ENCODE measurements around the gene MYH10. TPM values are rescaled to one million over a fixed set of nuclear protein-coding genes. Genes with fewer than 3 reads are reported as not detected.

Gene MYH10
- total RNA-seq, 1 experiment from 2014 or later = 251 TPM

- no peaks in the 10 kb centered on the region for H3K23me2 ChIP-seq (ENCODE audit: insufficient read length, low read depth, low read length, poor library complexity, severe bottlenecking)
- no peak overlapping the region for H2BK20ac ChIP-seq (ENCODE audit: low read depth, low read length, poor library complexity, severe bottlenecking)
- no peaks in the 10 kb centered on the region for H3K27me3 ChIP-seq (ENCODE audit: insufficient read depth, low read length)
- no peak overlapping the region for H2BK5ac ChIP-seq (ENCODE audit: insufficient read length, low read length)
- no peak overlapping the region for H4K8ac ChIP-seq (replicated peaks; ENCODE audit: insufficient read length, low read depth, low read length)
- Mint-ChIP-seq H3K9me3 (no peaks in the 10 kb centered on the region), H3K36me3 (ENCODE audit: insufficient read depth in 1 of 3, low read depth in 3 of 3) (peaks cover 2 to 40% (median 20%) of the 10 kb centered on the region in 3 experiments; a peak in 6 of 7 replicates), H3K27ac (peak overlapping the region; percentile 38 to 63 (median 52); a peak in 1 of 7 replicates), H3K4me1 (peaks cover 5 to 8% of the 10 kb centered on the region in 2 experiments; a peak in 3 of 4 replicates), H3K4me3 (no peak overlapping the region), H3K27me3 (ENCODE audit: low read depth) (no peaks in the 10 kb centered on the region)
- H3T11ph ChIP-seq (ENCODE audit: low read length) = no peak overlapping the region
- no peak overlapping the region for H4K5ac ChIP-seq (ENCODE audit: insufficient read length, low read depth, low read length)
- H3K9me3 ChIP-seq (ENCODE audit: control insufficient read depth, low read depth, low read length) = no peaks in the 10 kb centered on the region
- peaks cover 3% of the 10 kb centered on the region for H4K20me1 ChIP-seq (ENCODE audit: control insufficient read depth, insufficient read depth, insufficient read length)
- no peak overlapping the region for H3K14ac ChIP-seq (ENCODE audit: insufficient read depth, low read length)
- H2BK15ac ChIP-seq (ENCODE audit: low read depth, low read length) = no peak overlapping the region
- no peak overlapping the region for H3K27ac ChIP-seq (ENCODE audit: insufficient read length, low read depth, low read length)
- WGBS (ENCODE audit: extremely low coverage, insufficient read length, low lambda C conversion rate) = no CpG with 5 or more reads among the region's 16 CpGs
- H3K4me1 ChIP-seq (ENCODE audit: insufficient read depth, low read length) = no peaks in the 10 kb centered on the region
- no peak overlapping the region for H3K56ac ChIP-seq (ENCODE audit: insufficient read length, low read depth, low read length)
- H4K91ac ChIP-seq (ENCODE audit: insufficient read length, low read depth, low read length) = no peak overlapping the region
- no peak overlapping the region for H2AFZ ChIP-seq (ENCODE audit: low read length)
- H2BK120ac ChIP-seq (ENCODE audit: low read depth, low read length, poor library complexity, severe bottlenecking) = no peak overlapping the region
- H2BK12ac ChIP-seq (ENCODE audit: insufficient read length, low read depth, low read length) = no peak overlapping the region
- no peaks in the 10 kb centered on the region for H3K79me2 ChIP-seq (ENCODE audit: insufficient read depth, low read length)
- no peak overlapping the region for H3K4me2 ChIP-seq (ENCODE audit: insufficient read depth, insufficient read length, low read length)
- H3K79me1 ChIP-seq (ENCODE audit: insufficient read depth, low read depth, low read length, poor library complexity, severe bottlenecking) = no peaks in the 10 kb centered on the region
- H3K4ac ChIP-seq (ENCODE audit: low read depth, low read length) = no peak overlapping the region
- no peak overlapping the region for H3K23ac ChIP-seq (ENCODE audit: insufficient read length, low read depth, low read length)
- H3K9ac ChIP-seq (ENCODE audit: extremely low read depth, insufficient read length, low read length) = no peak overlapping the region
- no peak overlapping the region for H2AK5ac ChIP-seq (ENCODE audit: insufficient read length, low read length)
- no peak for TF ChIP-seq CTCF (conservative IDR thresholded peaks at IDR 0.05)
- H3K18ac ChIP-seq (ENCODE audit: insufficient read length, low read depth, low read length) = no peak overlapping the region
- DNase-seq = no peak
Observed at GRCh38 chr17:8467527-8467926, 163.0 kb downstream of the MYH10 start.
